Thoracic aorta (tissue), 2 donors: ENCODE data around the gene NHSL2. TPM values are rescaled to one million over a fixed set of nuclear protein-coding genes. Genes with fewer than 3 reads are reported as not detected.
A peak's percentile ranks its signal among the peaks of the same experiment; 100 is the strongest.
"Not testable (repeated sequence)": the region's sequence is repeated elsewhere in the genome, so short reads cannot be mapped to it uniquely, and the experiment has no call there.

ENCODE experiments used
- ATAC-seq: fragments of 150-250 bp; one replicate; pipeline ENCODE4 v1.8.0; 2017; ENCODE audit warnings: low read depth; ENCODE audit not compliant: insufficient number of reproducible peaks, low FRiP score
- DNase-seq: peaks from one replicate; pipeline ENCODE4 v3.0.0-alpha.2; 2020; ENCODE audit warnings: low spot score
- H3K27ac ChIP-seq, 2 donors: fragments of 200-600 bp; sonication (generic); 1 replicate in 1 of 2; 2 replicates in 1 of 2; pipeline ENCODE4 v1.5.1; 2016; ENCODE audit warnings: mild to moderate bottlenecking in 2 of 2, moderate library complexity in 2 of 2
- H3K27me3 ChIP-seq: fragments of 200-600 bp; sonication (generic); replicated peaks from 2 replicates; pipeline ENCODE4 v1.6.0; 2016; ENCODE audit warnings: mild to moderate bottlenecking; ENCODE audit not compliant: insufficient read depth
- H3K36me3 ChIP-seq: fragments of 200-600 bp; sonication (generic); one replicate; pipeline ENCODE4 v1.5.1; 2016
- H3K4me1 ChIP-seq, 2 donors: fragments of 200-600 bp; sonication (generic); 1 replicate in 1 of 2; 2 replicates in 1 of 2; pipeline versions ENCODE4 v1.5.1 to v1.6.0; 2016; ENCODE audit warnings: low read depth in 2 of 2, mild to moderate bottlenecking in 1 of 2; ENCODE audit not compliant: control insufficient read depth in 1 of 2
- H3K4me3 ChIP-seq: fragments of 200-600 bp; sonication (generic); 2 replicates; pipeline ENCODE4 v1.5.1; 2016; ENCODE audit warnings: mild to moderate bottlenecking
- H3K9me3 ChIP-seq: fragments of 200-600 bp; sonication (generic); 2 replicates; pipeline ENCODE4 v1.5.1; 2016
- CTCF ChIP-seq: fragments of 200-600 bp; sonication (generic); IDR thresholded peaks from one replicate; pipeline ENCODE4 v1.5.1; 2019; ENCODE audit warnings: antibody characterized with exemption
- total RNA-seq, 2 donors: library from RNA; depleted of rRNA; stranded (reverse); fragments of >200 nt; gene quantifications; one replicate each; pipeline versions ENCODE4 v1.1.0 to v1.2.3, GENCODE V29; 2016

The NHSL2 gene
- total RNA-seq: 10 to 100 TPM; 15.0 to 16.5 TPM

GRCh38 chrX:71910643-71910985 lies at the start of gene NHSL2:
NHSL2 (plus strand) TSS chrX:71910845.
- peak within 1 kb of the TSS; percentile 63 for H3K4me3 ChIP-seq
- no peak within 1 kb of the TSS for H3K27ac ChIP-seq
- ATAC-seq: no peak
- TF ChIP-seq CTCF: no peak
- no peaks in the 10 kb centered on the region for H3K27me3 ChIP-seq
- H3K36me3 ChIP-seq: no peaks in the 10 kb centered on the region
- no peaks in the 10 kb centered on the region for H3K9me3 ChIP-seq
- DNase-seq: no peak
- H3K4me1 ChIP-seq: no peaks in the 10 kb centered on the region

DNA sequence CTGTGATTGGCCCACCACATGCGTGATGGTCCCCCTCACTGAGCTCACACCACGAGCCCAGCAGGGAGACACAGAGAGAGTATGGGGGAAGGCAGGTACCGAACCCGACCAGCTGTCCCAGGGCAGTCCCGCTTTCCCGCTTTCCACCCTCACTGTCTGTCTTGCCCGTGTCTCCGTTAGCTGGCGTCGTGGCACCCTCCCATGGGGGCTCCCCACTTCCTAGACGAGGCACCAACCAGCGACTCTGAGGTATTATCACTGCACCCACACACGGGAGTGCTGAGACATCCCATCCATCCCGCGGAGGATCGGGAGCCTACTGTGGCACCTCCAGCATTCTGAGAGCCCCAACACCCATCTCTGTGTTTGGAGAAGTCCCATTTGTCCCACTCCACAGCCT lies 43.0 kb upstream of the NHSL2 start:
- TF ChIP-seq CTCF: no peak

GRCh38 chrX:71869566-71869965 lies 41.1 kb upstream of the NHSL2 start:
- not testable (repeated sequence) for H3K27me3 ChIP-seq

More for the DNA sequence above, 43.0 kb upstream of the NHSL2 start:
- no peak for ATAC-seq
- Histone ChIP-seq H3K27ac (no peak overlapping the region), H3K4me1 (no peaks in the 10 kb centered on the region), H3K4me3 (no peak overlapping the region), H3K9me3 (no peaks in the 10 kb centered on the region), H3K36me3 (no peaks in the 10 kb centered on the region), H3K27me3 (no peaks in the 10 kb centered on the region)
- DNase-seq: no peak

GRCh38 chrX:71870208-71871098 lies 40.2 kb upstream of the NHSL2 start:
- Histone ChIP-seq H3K4me3 (no peak overlapping the region), H3K36me3 (no peaks in the 10 kb centered on the region), H3K9me3 (no peaks in the 10 kb centered on the region), H3K4me1 (no peaks in the 10 kb centered on the region), H3K27me3 (no peaks in the 10 kb centered on the region), H3K27ac (no peak overlapping the region)
- ATAC-seq: no peak
- DNase-seq: no peak
- no peak for TF ChIP-seq CTCF

More at GRCh38 chrX:71869566-71869965, 41.1 kb upstream of the NHSL2 start:
- H3K9me3 ChIP-seq, H3K4me1 ChIP-seq, ATAC-seq, H3K36me3 ChIP-seq, H3K27ac ChIP-seq, DNase-seq, H3K4me3 ChIP-seq: not testable (repeated sequence)

DNA sequence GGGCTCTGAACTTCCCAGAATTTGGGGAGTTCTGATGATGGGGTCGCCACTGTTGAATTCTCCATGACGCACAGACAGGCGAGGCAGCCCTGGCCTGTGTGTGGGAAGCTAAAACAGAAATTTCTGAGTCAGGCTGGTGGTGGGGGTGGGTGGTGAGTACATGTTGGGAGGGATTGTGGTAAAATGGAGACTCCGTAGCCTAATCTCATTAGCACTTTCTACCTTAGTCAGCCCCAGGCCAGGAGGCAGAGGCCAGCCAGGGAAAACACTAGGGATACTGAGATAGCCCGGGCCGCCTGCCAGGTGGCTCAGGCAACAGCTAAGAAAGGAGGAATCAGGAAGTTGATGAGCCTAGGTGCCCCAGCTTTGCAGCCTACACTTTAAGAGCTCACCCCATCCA lies 39.3 kb upstream of the NHSL2 start:
- Histone ChIP-seq H3K36me3 (no peaks in the 10 kb centered on the region), H3K4me3 (no peak overlapping the region), H3K27ac (no peak overlapping the region), H3K9me3 (no peaks in the 10 kb centered on the region), H3K27me3 (no peaks in the 10 kb centered on the region), H3K4me1 (no peaks in the 10 kb centered on the region)
- ATAC-seq (no peak), DNase-seq (no peak)
- no peak for TF ChIP-seq CTCF
